Activated T-cell treated with anti-CD3 and anti-CD28 coated beads, Interleukin-2, amount 50 U/mL, for 24 hours (primary cell): ENCODE data around the gene RCCD1.

Source experiments
- DNase-seq: peaks from one replicate; pipeline ENCODE4 v3.0.0-alpha.2; 2020
- H3K27ac Mint-ChIP-seq: 2 replicates; pipeline ENCODE4 v1.8.0; 2020; ENCODE audit warnings: mild to moderate bottlenecking, mixed read lengths
- H3K27me3 Mint-ChIP-seq: 2 replicates; pipeline ENCODE4 v1.8.0; 2020; ENCODE audit warnings: mixed read lengths
- H3K36me3 Mint-ChIP-seq: 2 replicates; pipeline ENCODE4 v1.8.0; 2020; ENCODE audit warnings: low read depth, mixed read lengths
- H3K4me1 Mint-ChIP-seq: 2 replicates; pipeline ENCODE4 v1.8.0; 2020; ENCODE audit warnings: low read depth, mixed read lengths
- H3K4me3 Mint-ChIP-seq: 2 replicates; pipeline ENCODE4 v1.8.0; 2020; ENCODE audit warnings: mild to moderate bottlenecking, moderate library complexity, mixed read lengths
- H3K9me3 Mint-ChIP-seq: 2 replicates; pipeline ENCODE4 v1.8.0; 2020; ENCODE audit warnings: mixed read lengths

RCCD1 gene

GRCh38 chr15:90946941-90947576 lies 7.6 kb upstream of the RCCD1 start:
- Mint-ChIP-seq H3K27me3 (no peaks in the 10 kb centered on the region), H3K27ac (no peak overlapping the region), H3K4me3 (no peak overlapping the region), H3K4me1 (no peaks in the 10 kb centered on the region), H3K36me3 (peaks cover 95% of the 10 kb centered on the region), H3K9me3 (no peaks in the 10 kb centered on the region)
- no peak for DNase-seq

- Mint-ChIP-seq H3K36me3 (peaks cover 95% of the 10 kb centered on the region), H3K4me3 (no peak overlapping the region), H3K27ac (no peak overlapping the region), H3K4me1 (no peaks in the 10 kb centered on the region), H3K9me3 (no peaks in the 10 kb centered on the region), H3K27me3 (no peaks in the 10 kb centered on the region)
- DNase-seq: no peak
Observed at GRCh38 chr15:90947577-90948357, 6.9 kb upstream of the RCCD1 start.

DNA sequence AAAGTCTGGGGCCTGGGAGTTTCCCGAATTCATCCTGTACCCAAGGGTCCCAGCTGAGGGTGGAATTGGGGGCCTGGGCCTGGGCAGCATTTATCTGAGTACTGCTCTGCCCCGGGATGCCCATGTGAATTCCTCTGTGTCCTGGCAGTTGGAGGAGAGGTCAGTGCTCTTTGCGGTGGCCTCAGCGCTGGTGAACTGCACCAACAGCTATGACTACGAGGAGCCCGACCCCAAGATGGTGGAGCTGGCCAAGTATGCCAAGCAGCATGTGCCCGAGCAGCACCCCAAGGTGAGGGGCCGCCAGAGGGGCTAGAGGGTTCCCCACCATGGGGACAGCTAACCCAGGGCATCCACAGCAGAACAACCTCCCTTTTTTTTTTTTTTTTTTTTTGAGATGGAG lies 6.2 kb upstream of the RCCD1 start:
- Mint-ChIP-seq H3K27me3 (no peaks in the 10 kb centered on the region), H3K4me1 (peaks cover 2% of the 10 kb centered on the region), H3K9me3 (no peaks in the 10 kb centered on the region), H3K4me3 (no peak overlapping the region), H3K36me3 (peaks cover 95% of the 10 kb centered on the region), H3K27ac (no peak overlapping the region)
- no peak for DNase-seq

- Mint-ChIP-seq H3K36me3 (peaks cover 88% of the 10 kb centered on the region), H3K4me3 (no peak overlapping the region), H3K4me1 (peaks cover 9% of the 10 kb centered on the region), H3K9me3 (no peaks in the 10 kb centered on the region), H3K27ac (no peak overlapping the region), H3K27me3 (no peaks in the 10 kb centered on the region)
- no peak for DNase-seq
Observed at GRCh38 chr15:90949979-90950675, 4.6 kb upstream of the RCCD1 start.

DNA sequence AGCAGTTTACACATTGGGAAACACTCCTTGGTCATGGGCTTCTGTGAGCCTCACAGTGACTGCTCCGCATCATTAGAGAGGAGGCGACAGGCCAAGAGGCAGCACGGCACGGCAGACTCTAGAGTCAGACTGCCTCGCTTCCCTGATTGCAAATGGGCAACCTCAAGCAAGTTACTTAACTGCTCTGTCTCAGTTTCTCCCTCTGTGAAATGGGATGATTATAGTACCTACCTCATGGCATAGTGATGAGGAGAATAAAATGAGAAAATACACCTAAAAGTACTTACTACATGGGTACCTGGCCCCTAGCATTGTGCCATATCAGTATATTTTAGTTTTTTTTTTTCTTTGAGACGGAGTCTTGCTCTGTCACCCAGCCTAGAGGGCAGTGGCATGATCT lies 4.0 kb upstream of the RCCD1 start:
- Mint-ChIP-seq H3K9me3 (no peaks in the 10 kb centered on the region), H3K4me1 (peaks cover 10% of the 10 kb centered on the region), H3K27me3 (no peaks in the 10 kb centered on the region), H3K27ac (peak overlapping the region; percentile 33), H3K4me3 (no peak overlapping the region), H3K36me3 (peaks cover 88% of the 10 kb centered on the region)
- DNase-seq: no peak

DNA sequence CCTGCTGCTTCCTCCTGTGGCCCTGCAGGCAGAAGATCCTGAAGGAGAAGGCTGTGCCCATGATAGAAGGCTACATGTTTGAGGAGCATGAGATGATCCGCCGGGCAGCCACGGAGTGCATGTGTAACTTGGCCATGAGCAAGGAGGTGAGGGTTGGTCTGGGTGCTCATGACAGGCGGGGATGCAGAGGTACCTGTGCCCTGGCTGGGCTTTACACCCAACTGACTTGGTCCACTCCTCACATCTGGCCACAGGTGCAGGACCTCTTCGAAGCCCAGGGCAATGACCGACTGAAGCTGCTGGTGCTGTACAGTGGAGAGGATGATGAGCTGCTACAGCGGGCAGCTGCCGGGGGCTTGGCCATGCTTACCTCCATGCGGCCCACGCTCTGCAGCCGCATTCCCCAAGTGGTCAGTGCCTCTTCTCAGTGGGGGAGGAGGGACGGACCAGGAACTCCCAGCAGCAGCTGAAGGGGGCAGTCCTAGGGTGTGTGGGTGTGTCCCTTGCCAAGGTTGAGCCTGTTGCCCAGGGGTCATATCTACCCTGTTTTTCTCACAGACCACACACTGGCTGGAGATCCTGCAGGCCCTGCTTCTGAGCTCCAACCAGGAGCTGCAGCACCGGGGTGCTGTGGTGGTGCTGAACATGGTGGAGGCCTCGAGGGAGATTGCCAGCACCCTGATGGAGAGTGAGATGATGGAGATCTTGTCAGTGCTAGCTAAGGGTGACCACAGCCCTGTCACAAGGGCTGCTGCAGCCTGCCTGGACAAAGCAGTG lies 1.6 kb upstream of the RCCD1 start:
- H3K36me3 Mint-ChIP-seq: peaks cover 81% of the 10 kb centered on the region
- H3K27me3 Mint-ChIP-seq: no peaks in the 10 kb centered on the region
- no peak for DNase-seq
- no peak overlapping the region for H3K4me3 Mint-ChIP-seq
- no peaks in the 10 kb centered on the region for H3K9me3 Mint-ChIP-seq
- peak overlapping the region; percentile 41 for H3K27ac Mint-ChIP-seq
- peaks cover 23% of the 10 kb centered on the region for H3K4me1 Mint-ChIP-seq

DNA sequence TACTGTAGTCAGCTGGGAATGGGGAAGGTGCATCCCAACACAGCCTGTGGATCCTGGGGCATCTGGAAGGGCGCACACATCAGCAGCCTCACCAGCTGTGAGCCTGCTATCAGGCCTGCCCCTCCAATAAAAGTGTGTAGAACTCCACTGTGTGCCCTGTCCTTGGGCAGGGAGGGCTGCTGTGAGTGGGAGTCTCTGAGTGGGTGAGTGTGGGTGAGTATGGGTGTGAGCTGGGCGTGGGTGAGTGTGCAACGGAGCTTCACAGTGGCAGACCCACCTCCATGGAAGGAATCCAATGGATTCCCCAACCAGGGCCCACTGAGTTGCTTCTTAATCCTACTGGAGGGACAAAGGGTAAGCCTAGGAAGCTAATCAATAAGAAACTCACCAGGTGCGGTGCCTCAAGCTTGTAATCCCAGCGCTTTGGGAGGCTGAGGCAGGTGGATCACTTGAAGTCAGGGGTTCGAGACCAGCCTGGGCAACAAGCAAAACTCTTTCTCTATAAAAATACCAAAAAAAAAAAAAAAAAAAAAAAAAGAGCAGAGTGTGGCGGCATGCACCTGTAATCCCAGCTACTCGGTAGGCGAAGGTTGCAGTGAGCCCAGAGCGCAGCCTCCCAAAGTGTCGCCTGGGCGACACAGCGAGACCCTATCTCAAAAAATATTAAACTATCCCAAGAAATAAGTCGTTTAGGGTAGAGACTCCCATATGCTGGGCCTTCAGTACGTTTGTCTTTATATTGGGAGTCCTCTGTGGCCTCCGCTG lies 555 bp upstream of the RCCD1 start:
- peaks cover 23% of the 10 kb centered on the region for H3K4me1 Mint-ChIP-seq
- H3K4me3 Mint-ChIP-seq: peak overlapping the region; percentile 89
- no peaks in the 10 kb centered on the region for H3K27me3 Mint-ChIP-seq
- H3K36me3 Mint-ChIP-seq: peaks cover 79% of the 10 kb centered on the region
- H3K9me3 Mint-ChIP-seq: no peaks in the 10 kb centered on the region
- no peak for DNase-seq
- peak overlapping the region; percentile 98 for H3K27ac Mint-ChIP-seq

DNA sequence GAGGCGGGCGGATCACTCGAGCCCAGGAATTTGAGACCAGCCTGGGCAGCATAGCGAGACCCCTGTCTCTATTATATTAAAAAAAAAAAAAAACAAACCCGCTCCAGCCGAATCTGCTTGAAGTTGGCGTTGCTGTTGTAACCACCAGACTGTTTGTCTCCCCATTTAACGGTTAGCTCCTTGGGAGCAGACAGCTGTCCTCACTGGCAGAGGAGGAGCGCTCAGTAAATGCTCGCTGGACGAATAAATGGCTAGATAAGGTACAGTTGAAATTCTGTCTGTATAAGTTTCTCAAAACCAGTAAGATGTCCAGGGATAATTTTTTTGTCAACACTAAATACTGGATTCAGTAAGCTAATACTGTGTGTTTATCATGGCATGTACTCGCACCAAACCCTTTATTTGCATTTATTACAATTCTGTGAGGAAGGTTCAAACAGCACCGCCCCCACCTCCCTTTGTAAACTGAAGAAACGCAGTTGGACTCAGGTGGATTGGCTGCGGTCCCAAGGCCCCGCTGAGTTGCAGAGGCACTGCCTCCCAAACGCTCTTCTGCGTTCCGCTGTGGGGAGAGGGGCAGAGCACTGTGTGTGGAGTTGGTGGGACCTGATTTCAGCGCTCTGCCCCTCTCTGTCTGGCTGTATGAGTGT lies 1.1 kb downstream of the RCCD1 start:
- Mint-ChIP-seq H3K4me3 (peak overlapping the region; percentile 89), H3K27ac (peak overlapping the region; percentile 98), H3K36me3 (peaks cover 79% of the 10 kb centered on the region), H3K9me3 (no peaks in the 10 kb centered on the region), H3K27me3 (no peaks in the 10 kb centered on the region), H3K4me1 (peaks cover 23% of the 10 kb centered on the region)
- DNase-seq: no peak

DNA sequence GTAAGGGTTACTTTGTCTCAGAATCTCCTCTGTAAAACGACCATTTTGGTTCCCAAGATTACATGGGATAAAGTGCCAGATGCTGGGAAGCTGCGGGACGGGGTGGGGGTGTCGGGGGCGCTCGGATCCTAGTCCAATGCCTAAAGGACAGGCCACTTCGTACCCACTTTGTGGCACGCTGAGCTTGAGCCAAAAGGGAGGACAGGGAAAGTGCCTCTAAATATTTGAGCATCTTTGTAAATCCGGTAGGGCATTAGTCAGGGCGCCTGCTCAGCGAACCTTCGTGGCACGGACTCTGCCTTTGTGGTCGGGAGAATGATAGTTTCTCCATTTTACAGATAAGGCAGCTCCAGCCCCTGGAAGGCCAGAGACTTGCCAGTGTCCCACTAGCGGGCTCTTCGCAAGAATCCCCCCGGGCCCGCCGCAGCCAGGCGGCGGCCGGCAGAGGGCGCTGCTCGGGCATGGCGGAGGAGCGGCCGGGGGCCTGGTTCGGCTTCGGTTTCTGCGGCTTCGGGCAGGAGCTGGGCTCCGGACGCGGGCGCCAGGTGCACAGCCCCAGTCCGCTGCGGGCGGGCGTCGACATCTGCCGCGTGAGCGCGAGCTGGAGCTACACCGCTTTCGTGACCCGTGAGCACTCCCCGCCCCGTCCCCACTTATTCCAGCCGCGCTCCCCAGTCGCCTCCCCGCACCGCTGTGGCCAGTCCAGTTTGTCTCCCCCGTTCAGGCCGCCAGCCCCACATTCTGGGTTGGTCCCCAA lies 1.8 kb downstream of the RCCD1 start:
- peak; percentile 80 for DNase-seq
- peaks cover 23% of the 10 kb centered on the region for H3K4me1 Mint-ChIP-seq
- H3K27ac Mint-ChIP-seq: peak overlapping the region; percentile 98
- no peaks in the 10 kb centered on the region for H3K9me3 Mint-ChIP-seq
- H3K36me3 Mint-ChIP-seq: peaks cover 79% of the 10 kb centered on the region
- H3K27me3 Mint-ChIP-seq: no peaks in the 10 kb centered on the region
- peak overlapping the region; percentile 89 for H3K4me3 Mint-ChIP-seq

DNA sequence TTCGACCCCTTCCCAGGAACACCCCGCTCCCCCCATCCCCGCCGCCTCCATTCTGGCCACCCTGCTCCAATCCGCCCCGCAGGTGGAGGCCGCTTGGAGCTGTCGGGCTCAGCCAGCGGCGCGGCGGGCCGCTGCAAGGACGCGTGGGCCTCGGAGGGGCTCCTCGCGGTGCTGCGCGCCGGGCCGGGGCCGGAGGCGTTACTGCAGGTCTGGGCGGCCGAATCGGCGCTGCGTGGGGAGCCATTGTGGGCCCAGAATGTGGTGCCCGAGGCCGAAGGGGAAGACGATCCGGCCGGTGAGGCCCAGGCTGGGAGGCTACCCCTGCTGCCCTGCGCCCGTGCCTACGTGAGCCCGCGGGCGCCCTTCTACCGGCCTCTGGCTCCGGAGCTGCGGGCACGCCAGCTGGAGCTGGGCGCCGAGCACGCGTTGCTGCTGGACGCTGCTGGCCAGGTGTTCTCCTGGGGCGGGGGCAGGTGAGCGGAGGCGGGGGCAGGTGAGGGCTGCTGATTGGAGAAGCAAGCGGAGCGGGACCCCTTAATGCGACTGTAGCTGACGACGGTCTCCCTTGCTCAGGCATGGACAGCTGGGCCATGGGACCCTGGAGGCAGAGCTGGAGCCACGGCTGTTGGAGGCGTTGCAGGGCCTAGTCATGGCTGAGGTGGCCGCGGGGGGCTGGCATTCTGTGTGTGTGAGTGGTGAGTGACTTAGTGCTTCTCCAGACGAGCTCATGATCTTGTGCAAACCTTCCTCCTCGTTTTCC lies 2.5 kb downstream of the RCCD1 start:
- H3K27me3 Mint-ChIP-seq: no peaks in the 10 kb centered on the region
- H3K27ac Mint-ChIP-seq: peak overlapping the region; percentile 79
- H3K36me3 Mint-ChIP-seq: peaks cover 79% of the 10 kb centered on the region
- no peak for DNase-seq
- H3K4me1 Mint-ChIP-seq: peaks cover 23% of the 10 kb centered on the region
- H3K4me3 Mint-ChIP-seq: peak overlapping the region; percentile 89
- no peaks in the 10 kb centered on the region for H3K9me3 Mint-ChIP-seq

DNA sequence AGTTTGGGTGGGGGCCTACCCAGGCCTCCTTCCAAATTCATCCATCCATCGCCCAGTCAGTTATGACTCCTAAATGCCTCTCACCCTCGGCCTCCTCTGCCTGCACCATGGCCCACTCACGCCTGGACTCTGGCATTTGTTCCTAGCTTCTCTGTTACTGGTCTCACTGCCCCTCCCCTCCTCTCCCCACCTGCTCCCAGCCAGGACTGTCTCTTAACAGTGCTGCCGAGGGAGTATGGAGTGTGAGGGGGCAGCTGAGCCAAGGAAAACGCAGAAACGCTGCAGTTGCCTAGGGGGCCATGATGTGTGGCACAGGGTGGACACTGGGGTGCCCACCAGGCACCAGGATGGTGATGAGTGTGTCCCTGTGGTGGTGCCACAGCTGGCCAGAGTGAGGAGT lies 3.1 kb downstream of the RCCD1 start:
- H3K9me3 Mint-ChIP-seq: no peaks in the 10 kb centered on the region
- H3K36me3 Mint-ChIP-seq: peaks cover 79% of the 10 kb centered on the region
- H3K27me3 Mint-ChIP-seq: no peaks in the 10 kb centered on the region
- no peak for DNase-seq
- H3K4me1 Mint-ChIP-seq: peaks cover 23% of the 10 kb centered on the region
- H3K27ac Mint-ChIP-seq: peak overlapping the region; percentile 79
- H3K4me3 Mint-ChIP-seq: peak overlapping the region; percentile 67

GRCh38 chr15:90959028-90959595 lies 4.4 kb downstream of the RCCD1 start:
- H3K4me3 Mint-ChIP-seq: no peak overlapping the region
- no peak overlapping the region for H3K27ac Mint-ChIP-seq
- peaks cover 18% of the 10 kb centered on the region for H3K4me1 Mint-ChIP-seq
- H3K9me3 Mint-ChIP-seq: no peaks in the 10 kb centered on the region
- H3K36me3 Mint-ChIP-seq: peaks cover 79% of the 10 kb centered on the region
- DNase-seq: no peak
- H3K27me3 Mint-ChIP-seq: no peaks in the 10 kb centered on the region
